Heart left ventricle (tissue), 16 donors: ENCODE data around the gene LEMD3. TPM values are rescaled to one million over a fixed set of nuclear protein-coding genes. Genes with fewer than 3 reads are reported as not detected.

Source experiments
- ATAC-seq, 4 donors: fragments of 200-7000 bp; cut with Tn5 transposase; one replicate each; pipeline ENCODE4 v1.9.1; 2020 to 2022; ENCODE audit warnings: moderate library complexity in 4 of 4, mild to moderate bottlenecking in 3 of 4, moderate number of reproducible peaks in 1 of 4
- DNase-seq, 5 donors: peaks; one replicate each; pipeline ENCODE4 v3.0.0-alpha.2; 2020
- H3K27ac ChIP-seq, 12 donors: fragments of 200-600 bp; sonication (generic) in 4 of 12; one replicate each; pipeline versions ENCODE4 v1.5.0 to v1.8.0; 2016 to 2022; ENCODE audit warnings: mild to moderate bottlenecking in 2 of 12
- H3K27me3 ChIP-seq, 9 donors: fragments of 200-600 bp; sonication (generic) in 2 of 9; one replicate each; pipeline versions ENCODE4 v1.5.1 to v1.8.0; 2016 to 2022; ENCODE audit warnings: mild to moderate bottlenecking in 3 of 9
- H3K36me3 ChIP-seq, 9 donors: fragments of 200-600 bp; sonication (generic) in 2 of 9; one replicate each; pipeline versions ENCODE4 v1.5.0 to v1.8.0; 2018 to 2022; ENCODE audit warnings: mild to moderate bottlenecking in 2 of 9
- H3K4me1 ChIP-seq, 12 donors: fragments of 200-600 bp; sonication (generic) in 4 of 12; one replicate each; pipeline versions ENCODE4 v1.5.0 to v1.8.0; 2016 to 2022; ENCODE audit warnings: mild to moderate bottlenecking in 3 of 12
- H3K4me3 ChIP-seq, 12 donors: fragments of 200-600 bp; sonication (generic) in 4 of 12; one replicate each; pipeline versions ENCODE4 v1.5.0 to v1.8.0; 2017 to 2022; ENCODE audit warnings: mild to moderate bottlenecking in 9 of 12, moderate library complexity in 4 of 12
- H3K9me3 ChIP-seq, 12 donors: fragments of 200-600 bp; sonication (generic) in 4 of 12; one replicate each; pipeline versions ENCODE4 v1.5.0 to v1.8.0; 2016 to 2022; ENCODE audit warnings: mild to moderate bottlenecking in 1 of 12
- POLR2A ChIP-seq, 2 donors: fragments of 450-650 bp; IDR thresholded peaks; one replicate each; pipeline ENCODE4 v1.6.1; 2017; ENCODE audit warnings: antibody characterized with exemption in 2 of 2, mild to moderate bottlenecking in 2 of 2, moderate library complexity in 2 of 2
- WGBS, 4 donors: extraction: QIAGEN DNeasy Blood & Tissue Kit in 2 of 4; methylation state at CpG; one replicate each; pipeline versions ENCODE4 v1.1.5 to v1.1.7; 2013 to 2018; 5-methylcytosine and 5-hydroxymethylcytosine counted together
- intact Hi-C, 10 donors: fragments of 100-400 bp; cut with DNase I; formaldehyde crosslinking; loops; one replicate each; pipeline versions ENCODE4 v1.11.1 to v1.14.2; 2022
- long read RNA-seq, 3 donors: library from polyadenylated mRNA; unstranded; transcript quantifications; one replicate each; pipeline ENCODE4 v2.0.0, GENCODE V29; 2020 to 2021
- polyA plus RNA-seq, 2 donors: library from polyadenylated mRNA; stranded (reverse); fragments of 200-250 nt; gene quantifications; one replicate each; pipeline ENCODE4 v1.2.3, GENCODE V29; 2013
- total RNA-seq, 9 donors: library from RNA; depleted of rRNA in 2 of 9; stranded (reverse); fragments of >200 nt in 2 of 9; fragmentation: NEBNext Ultra II Directional in 3 of 9; extraction: Animal tissue kit (Norgen Biotek cat#: 25700) in 3 of 9; gene quantifications; one replicate each; pipeline versions ENCODE4 v1.1.0 to v1.2.4, GENCODE V29; 2016 to 2023
- TF ChIP-seq, protein P1 (sequence below), 12 donors: fragments of 200-600 bp; sonication (generic) in 4 of 12; IDR thresholded peaks; one replicate each; pipeline versions ENCODE4 v1.5.0 to v1.8.0; 2018 to 2022; ENCODE audit warnings: antibody characterized with exemption in 12 of 12, mild to moderate bottlenecking in 5 of 12
- donor health status: ischemic (EF 13 %, LVEDD 7.1; RV severe dilation, severe dysfunction).
- donor health status: healthy with polysubstance abuse.
- donor health status: DM: no; HTN: yes; CAD: no.
- donor health status: DM: no; HTN: no; CAD: no.
- donor health status: ischemic (EF 25% LVEDD 6.9; RV normal size, moderate dysfunction).
- donor health status: ischemic (EF 25% LVEDD 5.7; RV mildly dilated, moderate dysfunction).
- donor health status: healthy.
- donor health status: DM: yes; HTN: yes; CAD: no.
- donor health status: ischemic (EF 35%, LVEDD 5.7; RV mildly dilated, moderate dysfunction).
- donor health status: nonischemic (EF 11% LVEDD 7.7; RV severe dilation, severe dysfunction).
- donor health status: DM: yes; HTN: yes; CAD: no.
- donor health status: PGD.
- donor health status: ischemic (EF 29% LVEDD 5.4; RV normal size, mild dysfunction).
- donor health status: nonischemic (EF 23%, LVEDD 6.1; RV moderate dilation, normal function).

LEMD3 gene
- total RNA-seq (10 to 100 TPM; 10.8 to 19.9 (median 13.2) TPM), polyA plus RNA-seq (1 to 10 TPM; 4.9 to 9.4 TPM)
- long read RNA-seq, donor 1, full-length matches to known transcripts, result 13 of 21 reads
- long read RNA-seq, donor 1, partial matches to known transcripts, result 6 of 21 reads
- long read RNA-seq, donor 1, other reads (novel, unspliced or antisense), result 2 of 21 reads
- long read RNA-seq, donor 2, full-length matches to known transcripts, result 6 of 18 reads
- long read RNA-seq, donor 2, partial matches to known transcripts, result 10 of 18 reads
- long read RNA-seq, donor 2, other reads (novel, unspliced or antisense), result 2 of 18 reads
- long read RNA-seq, donor 3, full-length matches to known transcripts, result 28 of 30 reads
- long read RNA-seq, donor 3, partial matches to known transcripts, result 0 of 30 reads
- long read RNA-seq, donor 3, other reads (novel, unspliced or antisense), result 2 of 30 reads

- peaks cover 0 to 48% (median 42%) of the 10 kb centered on the region in 12 donors for H3K4me1 ChIP-seq
- H3K36me3 ChIP-seq, result peaks cover 0 to 11% (median 0%) of the 10 kb centered on the region in 9 donors
- peak within 1 kb of the TSS; percentile 88 to 97 (median 94) for H3K27ac ChIP-seq
- peak within 1 kb of the TSS; percentile 78 to 99 (median 96) for H3K4me3 ChIP-seq
- no peaks in the 10 kb centered on the region for H3K27me3 ChIP-seq
- H3K9me3 ChIP-seq, result no peaks in the 10 kb centered on the region
- ATAC-seq (peak; percentile 97 to 98 (median 97)), DNase-seq (peak; percentile 93 to 96 (median 95))
- 0 to 1% (median 0%) methylated on average over 55 to 91 of the region's 91 CpGs for WGBS, 4 donors
- intact Hi-C loops, result loop anchor here in 6 of 10 donors (2.0 to 10.0 kb wide), 4 partner anchors 38 to 63 kb away; no protein-coding TSS in a partner anchor
- TF ChIP-seq, protein P1, sequence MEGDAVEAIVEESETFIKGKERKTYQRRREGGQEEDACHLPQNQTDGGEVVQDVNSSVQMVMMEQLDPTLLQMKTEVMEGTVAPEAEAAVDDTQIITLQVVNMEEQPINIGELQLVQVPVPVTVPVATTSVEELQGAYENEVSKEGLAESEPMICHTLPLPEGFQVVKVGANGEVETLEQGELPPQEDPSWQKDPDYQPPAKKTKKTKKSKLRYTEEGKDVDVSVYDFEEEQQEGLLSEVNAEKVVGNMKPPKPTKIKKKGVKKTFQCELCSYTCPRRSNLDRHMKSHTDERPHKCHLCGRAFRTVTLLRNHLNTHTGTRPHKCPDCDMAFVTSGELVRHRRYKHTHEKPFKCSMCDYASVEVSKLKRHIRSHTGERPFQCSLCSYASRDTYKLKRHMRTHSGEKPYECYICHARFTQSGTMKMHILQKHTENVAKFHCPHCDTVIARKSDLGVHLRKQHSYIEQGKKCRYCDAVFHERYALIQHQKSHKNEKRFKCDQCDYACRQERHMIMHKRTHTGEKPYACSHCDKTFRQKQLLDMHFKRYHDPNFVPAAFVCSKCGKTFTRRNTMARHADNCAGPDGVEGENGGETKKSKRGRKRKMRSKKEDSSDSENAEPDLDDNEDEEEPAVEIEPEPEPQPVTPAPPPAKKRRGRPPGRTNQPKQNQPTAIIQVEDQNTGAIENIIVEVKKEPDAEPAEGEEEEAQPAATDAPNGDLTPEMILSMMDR (IDR thresholded peaks at IDR 0.05), result peak in 1 of 12 donors; percentile 3
- peak in 1 of 2 donors; percentile 76 for TF ChIP-seq POLR2A (IDR thresholded peaks at IDR 0.05)
Observed at GRCh38 chr12:65169320-65170208, at the start of gene LEMD3. TSS of gene LEMD3 (plus strand) at chr12:65169583. CDS start at chr12:65169597, 14 bp downstream.

DNA sequence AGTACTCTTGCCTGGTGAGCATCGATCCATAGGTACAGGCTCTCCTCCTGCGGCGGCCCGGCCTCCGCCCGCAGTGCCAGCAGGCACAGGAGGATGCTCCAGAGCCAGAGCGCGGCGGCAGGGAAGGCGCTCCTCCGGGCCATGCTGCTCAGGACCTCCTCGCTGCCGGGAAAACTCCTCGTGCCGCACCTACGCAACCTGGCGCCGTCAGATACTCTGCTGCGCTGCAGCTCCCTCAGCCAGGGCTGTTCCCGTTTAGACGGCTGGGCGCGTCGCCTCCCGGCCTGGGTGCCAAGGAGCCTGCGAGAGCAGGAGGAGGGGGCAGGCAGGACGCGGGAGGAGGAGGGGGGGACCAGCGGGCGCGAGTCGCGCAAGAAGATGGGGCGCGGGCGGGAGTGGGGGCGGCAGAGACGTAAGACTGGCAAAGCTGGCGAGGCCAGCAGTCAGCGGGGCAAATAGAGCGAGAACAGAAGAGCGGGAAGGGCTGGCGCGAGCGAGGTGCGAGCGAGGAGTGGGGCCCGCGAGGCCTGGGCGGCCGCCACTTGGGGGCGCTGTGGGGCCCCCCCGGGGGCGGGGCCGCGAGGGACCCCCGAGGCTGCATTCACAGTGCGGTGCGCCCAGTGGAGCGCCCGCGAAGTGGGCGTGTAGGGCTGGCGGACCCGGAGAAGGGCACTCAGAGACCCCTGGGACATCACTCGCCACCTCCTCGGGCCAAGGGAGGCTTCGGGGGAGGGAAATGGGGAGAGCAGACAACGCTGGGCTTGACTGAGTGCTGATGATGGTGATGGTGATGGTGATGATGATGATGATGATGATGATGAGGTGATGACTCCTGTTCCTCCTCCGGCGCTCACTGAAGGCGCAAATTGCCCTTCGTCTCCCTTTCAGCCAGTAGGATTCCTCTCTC, 48.1 kb upstream of the LEMD3 start, which contains the start of gene WIF1:
Gene WIF1 (minus strand): TSS at position 257 of the 907 bp plus-strand sequence. CDS start 114 bp downstream, at position 143.
- no peak within 1 kb of the TSS for H3K27ac ChIP-seq
- no peak for TF ChIP-seq POLR2A (IDR thresholded peaks at IDR 0.05)
- TF ChIP-seq, protein P1 (IDR thresholded peaks at IDR 0.05), result peak in 10 of 12 donors; percentile 6 to 40 (median 26)
- H3K36me3 ChIP-seq, result no peaks in the 10 kb centered on the region
- H3K9me3 ChIP-seq, result no peaks in the 10 kb centered on the region
- DNase-seq (peak in 3 of 5 donors; percentile 19 to 71 (median 24)), ATAC-seq (peak in 3 of 4 donors; percentile 11 to 42 (median 18))
- 3 to 5% (median 3%) methylated on average over 57 to 73 of the region's 73 CpGs for WGBS, 4 donors
- H3K4me3 ChIP-seq, result peak within 1 kb of the TSS in 11 of 12 donors; percentile 10 to 38 (median 28)
- H3K27me3 ChIP-seq, result peaks cover 21 to 98% (median 59%) of the 10 kb centered on the region in 9 donors
- intact Hi-C loops, result loop anchor here in 8 of 10 donors (5.0 to 10.0 kb wide), 8 partner anchors 113 to 327 kb away; no protein-coding TSS in a partner anchor
- peaks cover 0 to 13% (median 5%) of the 10 kb centered on the region in 12 donors for H3K4me1 ChIP-seq

- peak in 1 of 5 donors; percentile 49 for DNase-seq
- no peaks in the 10 kb centered on the region for H3K36me3 ChIP-seq
- TF ChIP-seq POLR2A (IDR thresholded peaks at IDR 0.05), result no peak
- TF ChIP-seq, protein P1 (IDR thresholded peaks at IDR 0.05), result no peak
- intact Hi-C loops, result loop anchor here in 8 of 10 donors (2.0 to 10.0 kb wide), 9 partner anchors 113 to 327 kb away; no protein-coding TSS in a partner anchor
- H3K4me1 ChIP-seq, result peaks cover 0 to 13% (median 5%) of the 10 kb centered on the region in 12 donors
- H3K9me3 ChIP-seq, result no peaks in the 10 kb centered on the region
- 68 to 78% (median 74%) methylated on average over 34 of the region's 34 CpGs for WGBS, 4 donors
- H3K4me3 ChIP-seq, result no peak overlapping the region
- no peak overlapping the region for H3K27ac ChIP-seq
- no peak for ATAC-seq
- peaks cover 21 to 94% (median 57%) of the 10 kb centered on the region in 9 donors for H3K27me3 ChIP-seq
Observed at GRCh38 chr12:65121956-65122469, 47.4 kb upstream of the LEMD3 start.
